Esophagus squamous epithelium (tissue), 4 donors: Measurements from ENCODE around the gene ADAMTS9.

Experiments used
- POLR2A ChIP-seq, 4 donors: fragments of 450-650 bp; IDR thresholded peaks; one replicate each; pipeline ENCODE4 v1.6.1; 2017; ENCODE audit warnings: antibody characterized with exemption in 4 of 4, mild to moderate bottlenecking in 4 of 4, moderate library complexity in 3 of 4
- TF ChIP-seq, protein P1 (sequence below), 6 experiments: fragments of 450-650 bp in 4 of 6; fragments of 200-600 bp in 2 of 6; sonication (generic) in 2 of 6; IDR thresholded peaks; one replicate each; pipeline ENCODE4 v1.5.1; 2016 to 2019; ENCODE audit warnings: antibody characterized with exemption in 6 of 6, mild to moderate bottlenecking in 4 of 6, moderate library complexity in 4 of 6

DNA sequence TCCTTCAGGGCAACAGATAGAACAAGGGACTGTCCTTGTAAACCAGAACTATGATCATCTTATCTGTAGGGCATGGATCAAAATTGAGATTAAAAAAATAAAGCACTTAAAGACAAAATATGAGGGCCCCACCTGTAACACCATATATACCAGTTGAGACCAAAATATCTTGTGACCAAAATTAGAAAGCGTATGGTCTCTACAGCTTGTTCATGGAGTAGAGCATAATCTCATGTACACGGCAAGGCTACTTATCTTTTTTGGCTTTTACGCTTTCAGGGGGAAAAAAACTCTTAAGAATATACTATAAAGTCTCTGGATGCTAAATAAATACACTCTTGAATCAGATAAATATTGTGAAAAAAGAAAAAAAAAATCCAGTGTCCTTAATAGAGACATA, 49.3 kb downstream of the ADAMTS9 start:
- TF ChIP-seq, protein P1, sequence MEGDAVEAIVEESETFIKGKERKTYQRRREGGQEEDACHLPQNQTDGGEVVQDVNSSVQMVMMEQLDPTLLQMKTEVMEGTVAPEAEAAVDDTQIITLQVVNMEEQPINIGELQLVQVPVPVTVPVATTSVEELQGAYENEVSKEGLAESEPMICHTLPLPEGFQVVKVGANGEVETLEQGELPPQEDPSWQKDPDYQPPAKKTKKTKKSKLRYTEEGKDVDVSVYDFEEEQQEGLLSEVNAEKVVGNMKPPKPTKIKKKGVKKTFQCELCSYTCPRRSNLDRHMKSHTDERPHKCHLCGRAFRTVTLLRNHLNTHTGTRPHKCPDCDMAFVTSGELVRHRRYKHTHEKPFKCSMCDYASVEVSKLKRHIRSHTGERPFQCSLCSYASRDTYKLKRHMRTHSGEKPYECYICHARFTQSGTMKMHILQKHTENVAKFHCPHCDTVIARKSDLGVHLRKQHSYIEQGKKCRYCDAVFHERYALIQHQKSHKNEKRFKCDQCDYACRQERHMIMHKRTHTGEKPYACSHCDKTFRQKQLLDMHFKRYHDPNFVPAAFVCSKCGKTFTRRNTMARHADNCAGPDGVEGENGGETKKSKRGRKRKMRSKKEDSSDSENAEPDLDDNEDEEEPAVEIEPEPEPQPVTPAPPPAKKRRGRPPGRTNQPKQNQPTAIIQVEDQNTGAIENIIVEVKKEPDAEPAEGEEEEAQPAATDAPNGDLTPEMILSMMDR (IDR thresholded peaks at IDR 0.05): no peak
- TF ChIP-seq POLR2A (IDR thresholded peaks at IDR 0.05): no peak
